H9 (cell line): ENCODE results near the gene MSI2. TPM values are rescaled to one million over a fixed set of nuclear protein-coding genes. Genes with fewer than 3 reads are reported as not detected.

ENCODE experiments used
- DNase-seq: peaks from one replicate; pipeline ENCODE4 v3.0.0-alpha.2; 2017
- H2AFZ ChIP-seq: one replicate; pipeline ENCODE4 v1.6.1; 2013; ENCODE audit warnings: mild to moderate bottlenecking, low read length, control low read depth, moderate library complexity
- H2AK5ac ChIP-seq: 2 replicates; pipeline ENCODE4 v1.6.1; 2013; ENCODE audit warnings: low read length, control low read depth, mixed read lengths; ENCODE audit not compliant: insufficient read length
- H2BK120ac ChIP-seq: one replicate; pipeline ENCODE4 v1.6.1; 2013; ENCODE audit warnings: low read depth, mild to moderate bottlenecking, low read length, control low read depth, inconsistent platforms; ENCODE audit not compliant: poor library complexity, severe bottlenecking
- H2BK12ac ChIP-seq: 2 replicates; pipeline ENCODE4 v1.6.1; 2013; ENCODE audit warnings: low read length, control low read depth, mixed read lengths, low read depth; ENCODE audit not compliant: insufficient read length
- H2BK15ac ChIP-seq: 2 replicates; pipeline ENCODE4 v1.6.1; 2013; ENCODE audit warnings: low read depth, low read length, control low read depth
- H2BK20ac ChIP-seq: one replicate; pipeline ENCODE4 v1.6.1; 2013; ENCODE audit warnings: low read depth, mild to moderate bottlenecking, low read length, control low read depth, inconsistent platforms; ENCODE audit not compliant: poor library complexity, severe bottlenecking
- H2BK5ac ChIP-seq: 2 replicates; pipeline ENCODE4 v1.6.1; 2013; ENCODE audit warnings: low read length, control low read depth, mixed read lengths; ENCODE audit not compliant: insufficient read length
- H3K14ac ChIP-seq: 2 replicates; pipeline ENCODE4 v1.6.1; 2013; ENCODE audit warnings: low read length, control low read depth; ENCODE audit not compliant: insufficient read depth
- H3K18ac ChIP-seq: 2 replicates; pipeline ENCODE4 v1.6.1; 2013; ENCODE audit warnings: low read depth, mild to moderate bottlenecking, mixed read lengths, low read length, control low read depth; ENCODE audit not compliant: insufficient read length
- H3K23ac ChIP-seq: 2 replicates; pipeline ENCODE4 v1.6.1; 2013; ENCODE audit warnings: low read length, control low read depth, mixed read lengths, low read depth; ENCODE audit not compliant: insufficient read length
- H3K23me2 ChIP-seq: 2 replicates; pipeline ENCODE4 v1.6.1; 2013; ENCODE audit warnings: low read depth, mild to moderate bottlenecking, mixed read lengths, low read length, control low read depth; ENCODE audit not compliant: insufficient read length, poor library complexity, severe bottlenecking
- H3K27ac ChIP-seq: 2 replicates; pipeline ENCODE4 v1.5.1; 2013; ENCODE audit warnings: low read length, control low read depth, mixed read lengths, low read depth; ENCODE audit not compliant: insufficient read length
- H3K27me3 ChIP-seq: 2 replicates; pipeline ENCODE4 v1.6.1; 2013; ENCODE audit warnings: low read length, control low read depth, inconsistent platforms; ENCODE audit not compliant: insufficient read depth
- H3K4ac ChIP-seq: 2 replicates; pipeline ENCODE4 v1.6.1; 2013; ENCODE audit warnings: low read depth, mild to moderate bottlenecking, control low read depth, inconsistent platforms, low read length, moderate library complexity
- H3K4me1 ChIP-seq: 2 replicates; pipeline ENCODE4 v1.6.1; 2013; ENCODE audit warnings: low read length, control low read depth, inconsistent platforms; ENCODE audit not compliant: insufficient read depth
- H3K4me2 ChIP-seq: 2 replicates; pipeline ENCODE4 v1.6.1; 2013; ENCODE audit warnings: low read length, control low read depth, mixed read lengths; ENCODE audit not compliant: insufficient read length, insufficient read depth
- H3K56ac ChIP-seq: 2 replicates; pipeline ENCODE4 v1.6.1; 2013; ENCODE audit warnings: low read depth, mild to moderate bottlenecking, mixed read lengths, low read length, control low read depth; ENCODE audit not compliant: insufficient read length
- H3K79me1 ChIP-seq: 2 replicates; pipeline ENCODE4 v1.6.1; 2013; ENCODE audit warnings: low read depth, mild to moderate bottlenecking, moderate library complexity, low read length, control low read depth, inconsistent platforms; ENCODE audit not compliant: insufficient read depth, poor library complexity, severe bottlenecking
- H3K79me2 ChIP-seq: 2 replicates; pipeline ENCODE4 v1.6.1; 2013; ENCODE audit warnings: low read length, control low read depth, inconsistent platforms; ENCODE audit not compliant: insufficient read depth
- H3K9ac ChIP-seq: 2 replicates; pipeline ENCODE4 v1.6.1; 2013; ENCODE audit warnings: low read length, control low read depth, mixed read lengths; ENCODE audit not compliant: insufficient read length; ENCODE audit errors: extremely low read depth
- H3K9me3 ChIP-seq: one replicate; pipeline ENCODE4 v1.6.1; 2013; ENCODE audit warnings: low read depth, low read length, inconsistent platforms; ENCODE audit not compliant: control insufficient read depth
- H3T11ph ChIP-seq: one replicate; pipeline ENCODE4 v1.6.1; 2013; ENCODE audit warnings: mild to moderate bottlenecking, low read length, control low read depth, inconsistent platforms
- H4K20me1 ChIP-seq: one replicate; pipeline ENCODE4 v1.6.1; 2013; ENCODE audit not compliant: control insufficient read depth, insufficient read length, insufficient read depth
- H4K5ac ChIP-seq: 2 replicates; pipeline ENCODE4 v1.6.1; 2013; ENCODE audit warnings: low read depth, mild to moderate bottlenecking, mixed read lengths, low read length, control low read depth; ENCODE audit not compliant: insufficient read length
- H4K8ac ChIP-seq: replicated peaks from 2 replicates; pipeline ENCODE4 v1.6.1; 2013; ENCODE audit warnings: low read length, control low read depth, mixed read lengths, low read depth; ENCODE audit not compliant: insufficient read length
- H4K91ac ChIP-seq: 2 replicates; pipeline ENCODE4 v1.6.1; 2013; ENCODE audit warnings: low read depth, mild to moderate bottlenecking, moderate library complexity, mixed read lengths, low read length, control low read depth; ENCODE audit not compliant: insufficient read length
- H3K27ac Mint-ChIP-seq, 3 experiments: 2 replicates in 2 of 3; 3 replicates in 1 of 3; pipeline ENCODE4 v1.8.0; 2020 to 2021; ENCODE audit warnings: mixed read lengths in 3 of 3, mild to moderate bottlenecking in 1 of 3, moderate library complexity in 1 of 3
- H3K27me3 Mint-ChIP-seq: 2 replicates; pipeline ENCODE4 v1.8.0; 2021; ENCODE audit warnings: low read depth, mild to moderate bottlenecking, moderate library complexity, mixed read lengths
- H3K36me3 Mint-ChIP-seq, 3 experiments: 2 replicates in 2 of 3; 3 replicates in 1 of 3; pipeline ENCODE4 v1.8.0; 2020 to 2021; ENCODE audit warnings: low read depth in 3 of 3, mixed read lengths in 3 of 3; ENCODE audit not compliant: insufficient read depth in 1 of 3
- H3K4me1 Mint-ChIP-seq, 2 experiments: 2 replicates each; pipeline ENCODE4 v1.8.0; 2020; ENCODE audit warnings: mixed read lengths in 2 of 2
- H3K4me3 Mint-ChIP-seq, 2 experiments: 2 replicates in 1 of 2; 3 replicates in 1 of 2; pipeline ENCODE4 v1.8.0; 2020 to 2021; ENCODE audit warnings: mild to moderate bottlenecking in 2 of 2, mixed read lengths in 2 of 2, moderate library complexity in 1 of 2
- H3K9me3 Mint-ChIP-seq, 2 experiments: 2 replicates in 1 of 2; 3 replicates in 1 of 2; pipeline ENCODE4 v1.8.0; 2020; ENCODE audit warnings: mild to moderate bottlenecking in 2 of 2, mixed read lengths in 2 of 2, moderate library complexity in 1 of 2
- WGBS: extraction: QIAGEN DNeasy Blood & Tissue Kit; methylation state at CpG from one replicate; pipeline ENCODE4 v1.1.7; 2013; ENCODE audit warnings: missing lambda C conversion rate, low lambda C conversion rate, mixed read lengths; ENCODE audit not compliant: insufficient read length; ENCODE audit errors: extremely low coverage; 5-methylcytosine and 5-hydroxymethylcytosine counted together
- total RNA-seq: library from RNA; stranded (reverse); gene quantifications from 2 replicates; pipeline ENCODE4 v1.2.1, GENCODE V29; 2021
- TF ChIP-seq, protein P1 (sequence below): fragments of 200-600 bp; sonication (generic); conservative IDR thresholded peaks from 3 replicates; pipeline ENCODE4 v1.8.0; 2021; ENCODE audit warnings: antibody characterized with exemption, mild to moderate bottlenecking

MSI2 gene
- total RNA-seq, 1 experiment from 2014 or later: 98.5 TPM

DNA sequence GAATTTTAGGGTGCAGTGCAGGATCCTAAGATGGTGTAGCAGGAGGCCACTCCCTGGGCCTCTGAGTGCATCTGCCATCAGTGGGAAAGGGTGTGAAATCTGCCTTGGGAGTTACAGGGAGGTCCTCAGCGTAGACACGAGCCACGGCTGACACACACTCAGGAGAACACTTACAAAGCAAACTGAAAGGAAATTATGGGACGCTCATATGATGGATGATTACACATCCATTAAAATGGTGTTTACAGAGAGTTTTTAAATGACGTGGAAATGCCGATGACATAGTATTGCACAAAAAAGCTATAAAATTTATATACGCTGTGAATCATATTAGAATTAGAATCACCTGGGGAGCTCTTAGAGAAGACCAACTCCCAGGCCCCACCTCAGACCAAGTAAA, 313.5 kb downstream of the MSI2 start:
- H4K8ac ChIP-seq: no peak overlapping the region
- H3K27ac ChIP-seq: no peak overlapping the region
- H3K27me3 ChIP-seq: no peaks in the 10 kb centered on the region
- H4K5ac ChIP-seq: no peak overlapping the region
- no peak overlapping the region for H2BK5ac ChIP-seq
- no peaks in the 10 kb centered on the region; the same call in 1 of the 2 replicates for H3K27me3 Mint-ChIP-seq
- H2BK120ac ChIP-seq: no peak overlapping the region
- H4K91ac ChIP-seq: no peak overlapping the region
- H3K4me3 Mint-ChIP-seq: no peak overlapping the region
- peaks cover 11 to 14% of the 10 kb centered on the region in 2 experiments for H3K4me1 Mint-ChIP-seq
- H3K56ac ChIP-seq: no peak overlapping the region
- no peak overlapping the region for H3K4me2 ChIP-seq
- H2BK15ac ChIP-seq: no peak overlapping the region
- H4K20me1 ChIP-seq: no peaks in the 10 kb centered on the region
- no peaks in the 10 kb centered on the region; the same call in none of the 2 replicates for H3K4me1 ChIP-seq
- TF ChIP-seq, protein P1, sequence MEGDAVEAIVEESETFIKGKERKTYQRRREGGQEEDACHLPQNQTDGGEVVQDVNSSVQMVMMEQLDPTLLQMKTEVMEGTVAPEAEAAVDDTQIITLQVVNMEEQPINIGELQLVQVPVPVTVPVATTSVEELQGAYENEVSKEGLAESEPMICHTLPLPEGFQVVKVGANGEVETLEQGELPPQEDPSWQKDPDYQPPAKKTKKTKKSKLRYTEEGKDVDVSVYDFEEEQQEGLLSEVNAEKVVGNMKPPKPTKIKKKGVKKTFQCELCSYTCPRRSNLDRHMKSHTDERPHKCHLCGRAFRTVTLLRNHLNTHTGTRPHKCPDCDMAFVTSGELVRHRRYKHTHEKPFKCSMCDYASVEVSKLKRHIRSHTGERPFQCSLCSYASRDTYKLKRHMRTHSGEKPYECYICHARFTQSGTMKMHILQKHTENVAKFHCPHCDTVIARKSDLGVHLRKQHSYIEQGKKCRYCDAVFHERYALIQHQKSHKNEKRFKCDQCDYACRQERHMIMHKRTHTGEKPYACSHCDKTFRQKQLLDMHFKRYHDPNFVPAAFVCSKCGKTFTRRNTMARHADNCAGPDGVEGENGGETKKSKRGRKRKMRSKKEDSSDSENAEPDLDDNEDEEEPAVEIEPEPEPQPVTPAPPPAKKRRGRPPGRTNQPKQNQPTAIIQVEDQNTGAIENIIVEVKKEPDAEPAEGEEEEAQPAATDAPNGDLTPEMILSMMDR: no peak
- H3K9me3 ChIP-seq: no peaks in the 10 kb centered on the region
- DNase-seq: no peak
- no peaks in the 10 kb centered on the region for H3K23me2 ChIP-seq
- H3K27ac Mint-ChIP-seq: no peak overlapping the region
- H3K36me3 Mint-ChIP-seq: no peaks in the 10 kb centered on the region
- no peak overlapping the region for H3T11ph ChIP-seq
- H2AK5ac ChIP-seq: no peak overlapping the region
- no peak overlapping the region for H3K4ac ChIP-seq
- H3K23ac ChIP-seq: no peak overlapping the region
- no peak overlapping the region for H3K9ac ChIP-seq
- H2BK12ac ChIP-seq: no peak overlapping the region
- H3K14ac ChIP-seq: no peak overlapping the region
- no peaks in the 10 kb centered on the region for H3K79me2 ChIP-seq
- H3K9me3 Mint-ChIP-seq: no peaks in the 10 kb centered on the region
- no CpG with 5 or more reads among the region's 7 CpGs for WGBS
- H2BK20ac ChIP-seq: no peak overlapping the region
- no peaks in the 10 kb centered on the region for H3K79me1 ChIP-seq
- H3K18ac ChIP-seq: no peak overlapping the region
- H2AFZ ChIP-seq: no peak overlapping the region
